ENCODE measurements around the gene NHLRC1. TPM values are rescaled to one million over a fixed set of nuclear protein-coding genes. Genes with fewer than 3 reads are reported as not detected.

Gene NHLRC1
- total and polyA plus RNA-seq, 9 of the 15 experiments (the other 6 are each of a cell fraction or from before 2014, with no cell fraction given) = not detected

- Histone ChIP-seq H3K4me3 (no peak overlapping the region), H3K27me3 (ENCODE audit: control insufficient read depth in 2 of 2, insufficient read depth in 2 of 2, low read length in 2 of 2) (no peaks in the 10 kb centered on the region; a peak in 1 of 5 replicates), H3K9ac (ENCODE audit: insufficient read depth in 1 of 2, low read depth in 2 of 2, low read length in 2 of 2) (no peak overlapping the region), H3K9me3 (replicated peaks; ENCODE audit: control insufficient read depth, insufficient read depth, low read depth, low read length) (no peaks in the 10 kb centered on the region), H3K79me2 (ENCODE audit: control insufficient read depth, insufficient read depth, low read length) (no peaks in the 10 kb centered on the region), H3K36me3 (ENCODE audit: control insufficient read depth, insufficient read depth, low read length) (no peaks in the 10 kb centered on the region), H3K4me1 (replicated peaks in 1 of 2; ENCODE audit: control insufficient read depth in 2 of 2, insufficient read depth in 2 of 2, low read length in 2 of 2) (peaks cover 3 to 8% of the 10 kb centered on the region in 2 experiments; a peak in 2 of 5 replicates), H3K27ac (ENCODE audit: extremely low read depth, low read depth, low read length) (no peak overlapping the region), H3K9me1 (ENCODE audit: control insufficient read depth, insufficient read depth, low read length) (no peaks in the 10 kb centered on the region), H3K4me2 (ENCODE audit: insufficient read depth, low read length) (no peak overlapping the region), H2AFZ (ENCODE audit: low read depth, low read length) (0 out of 2 replicates have a peak overlapping the region, but pooled peaks have one; percentile 17), H4K20me1 (replicated peaks; ENCODE audit: control insufficient read depth, insufficient read depth, low read length) (no peaks in the 10 kb centered on the region)
- no peak for DNase-seq (ENCODE audit: extremely low read depth in 1 of 4, low spot score in 3 of 4)
- TF ChIP-seq BDP1 (IDR thresholded peaks at IDR 0.05; ENCODE audit: insufficient read depth, insufficient read length) = no peak
- TF ChIP-seq BRD9 (IDR thresholded peaks at IDR 0.05; ENCODE audit: low read depth, partially characterized antibody) = no peak
- no peak for TF ChIP-seq EWSR1 (IDR thresholded peaks at IDR 0.05; ENCODE audit: borderline replicate concordance, low read depth, partially characterized antibody)
- TF ChIP-seq SMAD4 (CRISPR knock-in tag; conservative IDR thresholded peaks at IDR 0.05) = no peak
- TF ChIP-seq RFX1 (IDR thresholded peaks at IDR 0.05) = no peak
- TF ChIP-seq CREM (IDR thresholded peaks at IDR 0.05; ENCODE audit: low read depth) = no peak
- TF ChIP-seq MXI1 (IDR thresholded peaks at IDR 0.05; ENCODE audit: low read depth, low read length) = no peak
- no peak for TF ChIP-seq TFAM (CRISPR knock-in tag; conservative IDR thresholded peaks at IDR 0.05)
- no peak for TF ChIP-seq IRF9 (tag; IDR thresholded peaks at IDR 0.05)
- no TSS peak for BruUV-seq (replicated peaks)
- FAIRE-seq = no peak
- no peak for ATAC-seq
- intact Hi-C loops (cut with micrococcal nuclease) (loop anchor here (5.0 kb wide), 1 partner anchor 531 kb away; no protein-coding TSS in a partner anchor), in situ Hi-C loops (cut with MboI) (no loop called here)
- POLR2A ChIA-PET = interaction anchor here (1.7 kb wide), 1 partner anchor 9 kb away, joined by 3 read pairs; no protein-coding TSS in a partner anchor
- CTCF ChIA-PET (ENCODE audit: low intra/inter-chr PET ratio) = no interaction called here
- 14% methylated on average over 3 of the region's 3 CpGs for WGBS (ENCODE audit: insufficient coverage, low coverage, missing lambda C conversion rate)
Observed at GRCh38 chr6:18118330-18118729, 4.1 kb downstream of the NHLRC1 start.

Data from K562 (cell line).